Activated naive CD8-positive, alpha-beta T cell (primary cell): Measurements from ENCODE around the gene WDFY3.

Source experiments
- H3K27ac Mint-ChIP-seq: one replicate; pipeline ENCODE4 v1.8.0; 2021; ENCODE audit warnings: mixed read lengths
- H3K27me3 Mint-ChIP-seq: one replicate; pipeline ENCODE4 v1.8.0; 2021; ENCODE audit warnings: mixed read lengths
- H3K36me3 Mint-ChIP-seq: one replicate; pipeline ENCODE4 v1.8.0; 2021; ENCODE audit warnings: mixed read lengths
- H3K4me1 Mint-ChIP-seq: one replicate; pipeline ENCODE4 v1.8.0; 2021; ENCODE audit warnings: low read depth, mixed read lengths
- H3K4me3 Mint-ChIP-seq: one replicate; pipeline ENCODE4 v1.8.0; 2021; ENCODE audit warnings: mild to moderate bottlenecking, mixed read lengths
- H3K9me3 Mint-ChIP-seq: one replicate; pipeline ENCODE4 v1.8.0; 2021; ENCODE audit warnings: low read depth, mixed read lengths

The WDFY3 gene

DNA sequence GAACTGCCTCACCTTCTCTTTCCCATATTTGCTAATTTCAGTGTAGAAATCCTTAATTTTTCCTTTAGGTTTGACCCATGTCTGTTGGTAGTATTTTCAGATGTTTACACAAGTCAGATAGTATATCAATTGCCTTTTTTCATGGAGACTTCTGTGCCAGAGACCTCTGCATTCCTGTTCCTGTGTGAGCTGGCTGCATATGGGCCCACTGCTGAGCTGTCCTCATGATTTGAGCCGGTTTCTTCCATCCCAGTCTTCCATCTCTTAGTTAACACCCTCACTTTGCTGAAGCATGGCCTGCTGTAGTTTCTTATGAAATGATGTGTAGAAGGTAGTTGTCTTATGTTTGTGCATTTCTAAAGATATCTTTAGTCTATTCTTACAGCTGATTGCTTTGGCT is 343.5 kb downstream of the WDFY3 start:
- H3K27ac Mint-ChIP-seq = no peak overlapping the region
- no peaks in the 10 kb centered on the region for H3K9me3 Mint-ChIP-seq
- H3K36me3 Mint-ChIP-seq = peaks cover 5% of the 10 kb centered on the region
- H3K27me3 Mint-ChIP-seq = no peaks in the 10 kb centered on the region
- H3K4me3 Mint-ChIP-seq = no peak overlapping the region
- H3K4me1 Mint-ChIP-seq = no peaks in the 10 kb centered on the region
